GM21723 (cell line): ENCODE results near the gene PIK3C2G.

ENCODE experiments used
- ATAC-seq: cut with Tn5 transposase; IDR thresholded peaks from one replicate; pipeline ENCODE4 v1.9.1; 2021; ENCODE audit warnings: mild to moderate bottlenecking, moderate library complexity; ENCODE audit not compliant: unreplicated experiment

Gene PIK3C2G

GRCh38 chr12:18277196-18277595, 15.9 kb downstream of the PIK3C2G start:
- no peak for ATAC-seq

GRCh38 chr12:18280728-18281127, 19.4 kb downstream of the PIK3C2G start:
- no peak for ATAC-seq

- no peak for ATAC-seq
Observed at GRCh38 chr12:18281941-18282340, 20.6 kb downstream of the PIK3C2G start.

GRCh38 chr12:18283831-18284230, 22.5 kb downstream of the PIK3C2G start:
- ATAC-seq = no peak

- no peak for ATAC-seq
Observed at GRCh38 chr12:18284386-18284785, 23.1 kb downstream of the PIK3C2G start.

- no peak for ATAC-seq
Observed at GRCh38 chr12:18285161-18285560, 23.8 kb downstream of the PIK3C2G start.

GRCh38 chr12:18290386-18290785, 29.1 kb downstream of the PIK3C2G start:
- ATAC-seq = no peak

- ATAC-seq = no peak
Observed at GRCh38 chr12:18294889-18295288, 33.6 kb downstream of the PIK3C2G start.

- no peak for ATAC-seq
Observed at GRCh38 chr12:18296201-18296908, 35.0 kb downstream of the PIK3C2G start.

GRCh38 chr12:18296909-18297280, 35.6 kb downstream of the PIK3C2G start:
- no peak for ATAC-seq

- ATAC-seq = no peak
Observed at GRCh38 chr12:18297902-18298301, 36.6 kb downstream of the PIK3C2G start.

- ATAC-seq = no peak
Observed at GRCh38 chr12:18302809-18303430, 41.6 kb downstream of the PIK3C2G start.

- no peak for ATAC-seq
Observed at GRCh38 chr12:18304609-18305008, 43.3 kb downstream of the PIK3C2G start.

- ATAC-seq = no peak
Observed at GRCh38 chr12:18306311-18306710, 45.0 kb downstream of the PIK3C2G start.

GRCh38 chr12:18313306-18313705, 52.0 kb downstream of the PIK3C2G start:
- ATAC-seq = no peak

GRCh38 chr12:18320036-18320617, 58.8 kb downstream of the PIK3C2G start:
- ATAC-seq = no peak

GRCh38 chr12:18320976-18321375, 59.7 kb downstream of the PIK3C2G start:
- no peak for ATAC-seq

GRCh38 chr12:18323159-18323558, 61.8 kb downstream of the PIK3C2G start:
- no peak for ATAC-seq

GRCh38 chr12:18327036-18327435, 65.7 kb downstream of the PIK3C2G start:
- no peak for ATAC-seq

GRCh38 chr12:18332173-18332572, 70.9 kb downstream of the PIK3C2G start:
- ATAC-seq = no peak

- no peak for ATAC-seq
Observed at GRCh38 chr12:18339633-18340032, 78.3 kb downstream of the PIK3C2G start.

GRCh38 chr12:18340186-18340585, 78.9 kb downstream of the PIK3C2G start:
- ATAC-seq = no peak
